22Rv1 (cell line): ENCODE results near the gene TTC7B.

ENCODE experiments used
- CTCF ChIP-seq: fragments of 450-650 bp; IDR thresholded peaks from 2 replicates; pipeline ENCODE4 v1.5.1; 2017; ENCODE audit warnings: mild to moderate bottlenecking
- ZFX ChIP-seq: fragments of 450-650 bp; IDR thresholded peaks from 2 replicates; pipeline ENCODE4 v1.6.1; 2017; ENCODE audit warnings: antibody characterized with exemption, borderline replicate concordance

- TF ChIP-seq CTCF (no peak), ZFX (no peak)
Measured at GRCh38 chr14:90732718-90733117, 83.5 kb downstream of the TTC7B start.
